ENCODE results near the gene XBP1.
A peak's percentile ranks its signal among the peaks of the same experiment; 100 is the strongest.
"Not testable (repeated sequence)": the region's sequence is repeated elsewhere in the genome, so short reads cannot be mapped to it uniquely, and the experiment has no call there.

XBP1 gene

GRCh38 chr22:28817919-28818859, 17.8 kb upstream of the XBP1 start:
- no peak for DNase-seq

GRCh38 chr22:28817064-28817463, 16.7 kb upstream of the XBP1 start:
- no peak for DNase-seq

- DNase-seq = no peak
Measured at GRCh38 chr22:28815729-28816128, 15.4 kb upstream of the XBP1 start.

GRCh38 chr22:28815111-28815510, 14.7 kb upstream of the XBP1 start:
- no peak for DNase-seq

- DNase-seq = no peak
Measured at GRCh38 chr22:28813772-28814518, 13.6 kb upstream of the XBP1 start.

- DNase-seq = no peak
Measured at GRCh38 chr22:28812516-28812915, 12.1 kb upstream of the XBP1 start.

GRCh38 chr22:28810821-28811491, 10.6 kb upstream of the XBP1 start:
- no peak for DNase-seq

GRCh38 chr22:28808716-28809355, 8.5 kb upstream of the XBP1 start:
- DNase-seq = no peak

- DNase-seq = not testable (repeated sequence)
Measured at GRCh38 chr22:28805426-28805825, 5.1 kb upstream of the XBP1 start.

GRCh38 chr22:28802595-28803123, 2.3 kb upstream of the XBP1 start:
- DNase-seq = no peak

- DNase-seq = no peak
Measured at GRCh38 chr22:28801845-28802594, 1.7 kb upstream of the XBP1 start.

GRCh38 chr22:28799606-28800307, 612 bp downstream of the XBP1 start:
- peak; percentile 3 for DNase-seq

GRCh38 chr22:28798810-28799605, 1.4 kb downstream of the XBP1 start:
- peak; percentile 66 for DNase-seq

- DNase-seq = no peak
Measured at GRCh38 chr22:28795932-28796856, 4.2 kb downstream of the XBP1 start.

GRCh38 chr22:28795071-28795693, 5.2 kb downstream of the XBP1 start:
- DNase-seq = no peak

- DNase-seq = no peak
Measured at GRCh38 chr22:28793976-28794584, 6.3 kb downstream of the XBP1 start.

GRCh38 chr22:28792491-28793383, 7.6 kb downstream of the XBP1 start:
- DNase-seq = no peak

Data from NCI-H226 (cell line).